Measurements from ENCODE around the gene TBRG4.
"Not testable (repeated sequence)": the region's sequence is repeated elsewhere in the genome, so short reads cannot be mapped to it uniquely, and the experiment has no call there.

Gene TBRG4

GRCh38 chr7:45114926-45115325 is 3.4 kb upstream of the TBRG4 start:
- no peak for DNase-seq

- not testable (repeated sequence) for DNase-seq
These were observed 2.8 kb upstream of the TBRG4 start for GRCh38 chr7:45114257-45114656.

DNA sequence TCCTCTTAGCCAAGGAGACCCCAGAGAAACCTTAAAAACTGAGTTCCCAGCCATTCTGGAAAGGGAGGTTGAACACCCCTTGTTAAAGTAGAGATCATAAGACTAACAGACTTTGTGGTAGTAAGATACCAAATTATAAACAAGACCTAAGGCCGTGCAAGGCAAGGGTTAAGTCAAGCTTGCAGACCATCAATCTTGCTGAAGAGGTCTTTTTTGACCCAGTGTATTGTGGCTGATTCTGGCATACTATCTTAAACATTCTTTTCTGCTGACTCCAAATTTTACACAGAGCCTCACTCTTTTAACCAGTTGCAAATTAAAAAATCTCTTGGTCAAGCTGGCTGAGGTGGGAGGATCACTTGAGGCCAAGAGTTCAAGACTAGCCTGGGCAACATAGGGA is 1.2 kb upstream of the TBRG4 start:
- DNase-seq = no peak

GRCh38 chr7:45108863-45109262 is 2.6 kb downstream of the TBRG4 start:
- no peak for DNase-seq

DNA sequence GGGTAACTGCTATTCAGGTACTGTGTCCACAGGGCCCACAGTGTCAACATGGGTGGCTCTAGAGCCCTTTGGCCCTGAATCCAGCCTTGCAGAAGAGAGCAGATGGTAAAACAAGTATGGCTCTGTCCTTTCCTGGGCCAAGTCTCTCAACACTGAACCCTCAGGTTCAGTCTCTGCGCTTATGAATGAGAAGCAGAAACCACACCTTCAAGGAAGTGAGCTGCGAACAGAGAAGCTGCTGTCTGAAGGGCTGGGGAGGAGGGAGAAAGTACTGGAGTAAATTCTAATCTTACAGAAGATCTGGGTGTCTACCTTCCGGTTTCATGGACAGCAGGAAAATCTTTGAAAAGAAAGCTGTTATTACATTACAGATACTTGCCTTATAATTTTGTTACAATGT is 4.1 kb downstream of the TBRG4 start:
- no peak for DNase-seq

DNA sequence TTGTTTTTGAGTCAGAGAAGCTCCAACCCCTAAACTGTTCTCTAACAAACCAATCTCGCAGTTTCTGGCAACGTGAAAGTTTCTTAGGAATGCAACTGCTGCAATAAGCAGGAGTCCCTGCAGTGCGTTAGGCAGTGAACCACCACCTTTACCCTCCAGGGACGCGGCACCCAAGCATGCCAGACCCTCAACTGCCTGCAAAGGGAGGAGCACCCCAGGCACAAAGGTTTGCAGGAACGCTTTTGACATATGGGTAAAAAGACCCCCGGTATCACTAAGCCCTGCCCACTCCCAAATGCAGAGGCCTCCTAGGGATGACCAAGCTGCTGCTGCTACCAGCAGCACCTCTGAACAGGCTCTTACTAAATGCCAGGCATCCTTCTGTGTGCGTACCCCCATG is 4.7 kb downstream of the TBRG4 start:
- DNase-seq = no peak

- no peak for DNase-seq
These were observed 5.8 kb downstream of the TBRG4 start for GRCh38 chr7:45105588-45106188.

DNA sequence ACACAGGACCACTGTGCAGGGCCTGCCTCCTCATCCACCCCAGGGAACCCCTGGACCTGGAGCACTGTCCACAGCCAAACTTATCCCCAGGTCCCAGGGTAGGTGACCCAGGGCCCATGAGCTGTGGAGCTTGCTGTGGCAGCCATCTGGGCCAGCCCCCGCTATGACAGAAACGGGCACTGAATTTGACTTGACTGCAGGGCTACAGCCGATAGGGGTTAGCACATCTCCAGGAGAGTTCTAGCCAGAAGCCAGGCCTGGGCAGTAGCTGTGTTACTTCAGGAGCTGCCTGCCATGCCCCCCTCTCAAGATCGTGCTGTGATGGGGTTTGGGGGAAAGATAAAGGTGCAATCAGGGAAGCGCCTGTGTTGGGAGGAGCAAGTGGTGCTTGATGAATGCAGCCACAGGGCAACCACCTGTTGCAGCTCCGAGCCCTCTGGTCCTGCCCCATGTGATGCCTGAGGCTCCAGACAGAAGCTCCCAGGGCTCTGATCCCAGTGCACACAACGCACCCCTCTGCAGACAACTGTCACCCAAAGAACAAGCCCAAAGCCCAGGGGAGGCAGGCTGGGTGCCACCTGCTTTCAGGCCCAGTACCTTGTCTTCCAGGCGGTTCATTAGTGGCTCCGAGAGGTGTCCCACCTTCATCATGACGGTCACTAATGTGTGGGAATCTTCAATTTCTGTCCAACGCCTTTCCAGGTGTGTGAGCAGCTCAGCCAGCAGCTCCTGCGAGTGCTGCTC is 6.5 kb downstream of the TBRG4 start:
- DNase-seq = no peak

GRCh38 chr7:45103958-45104843 is 7.3 kb downstream of the TBRG4 start:
- DNase-seq = no peak

- no peak for DNase-seq
These were observed 8.4 kb downstream of the TBRG4 start for GRCh38 chr7:45102785-45103712.

- no peak for DNase-seq
These were observed 9.7 kb downstream of the TBRG4 start for GRCh38 chr7:45101748-45102147.

GRCh38 chr7:45100761-45101480 is 10.6 kb downstream of the TBRG4 start:
- no peak for DNase-seq

DNA sequence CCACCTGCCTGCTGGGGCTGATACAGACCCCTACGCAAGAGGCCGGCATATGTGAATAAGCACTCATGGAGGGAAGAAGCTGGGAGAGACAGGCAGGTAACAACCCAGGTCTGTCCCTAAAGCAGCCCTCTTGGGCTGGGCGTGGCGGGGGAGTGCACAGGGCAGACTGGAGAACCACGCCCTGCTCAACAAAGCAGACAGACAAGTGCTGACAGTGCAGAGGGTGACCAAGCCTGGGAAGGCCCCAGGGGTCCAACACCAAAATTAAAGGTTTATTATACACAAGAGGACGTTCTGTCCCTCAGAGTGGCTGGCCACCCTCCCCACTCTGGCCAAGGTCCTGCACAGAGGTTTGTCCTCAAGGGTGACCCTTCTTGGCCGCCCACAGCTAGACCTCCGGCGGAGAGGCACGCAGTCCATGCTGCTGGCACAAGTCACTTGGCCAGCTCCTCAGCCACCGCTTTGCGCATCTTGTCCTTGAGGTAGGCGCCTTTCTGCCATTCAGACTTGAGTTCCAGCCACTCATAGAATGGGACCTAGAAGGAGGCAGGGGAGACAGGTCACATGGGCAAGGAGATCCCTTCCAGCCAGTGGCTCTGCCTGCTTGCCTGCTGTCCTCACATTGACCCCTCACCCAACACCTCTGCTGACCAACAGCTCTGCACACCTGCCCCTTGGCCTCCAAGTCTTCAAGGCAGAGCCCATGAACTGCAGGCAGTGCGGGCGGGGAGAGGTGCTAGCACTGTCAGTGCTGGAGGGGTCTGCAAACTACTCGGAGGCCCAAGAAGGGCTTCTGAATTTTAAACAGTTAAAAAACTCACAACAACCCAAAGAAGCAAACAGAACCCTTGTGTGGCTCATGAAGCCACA is 11.4 kb downstream of the TBRG4 start:
- no peak for DNase-seq

DNA sequence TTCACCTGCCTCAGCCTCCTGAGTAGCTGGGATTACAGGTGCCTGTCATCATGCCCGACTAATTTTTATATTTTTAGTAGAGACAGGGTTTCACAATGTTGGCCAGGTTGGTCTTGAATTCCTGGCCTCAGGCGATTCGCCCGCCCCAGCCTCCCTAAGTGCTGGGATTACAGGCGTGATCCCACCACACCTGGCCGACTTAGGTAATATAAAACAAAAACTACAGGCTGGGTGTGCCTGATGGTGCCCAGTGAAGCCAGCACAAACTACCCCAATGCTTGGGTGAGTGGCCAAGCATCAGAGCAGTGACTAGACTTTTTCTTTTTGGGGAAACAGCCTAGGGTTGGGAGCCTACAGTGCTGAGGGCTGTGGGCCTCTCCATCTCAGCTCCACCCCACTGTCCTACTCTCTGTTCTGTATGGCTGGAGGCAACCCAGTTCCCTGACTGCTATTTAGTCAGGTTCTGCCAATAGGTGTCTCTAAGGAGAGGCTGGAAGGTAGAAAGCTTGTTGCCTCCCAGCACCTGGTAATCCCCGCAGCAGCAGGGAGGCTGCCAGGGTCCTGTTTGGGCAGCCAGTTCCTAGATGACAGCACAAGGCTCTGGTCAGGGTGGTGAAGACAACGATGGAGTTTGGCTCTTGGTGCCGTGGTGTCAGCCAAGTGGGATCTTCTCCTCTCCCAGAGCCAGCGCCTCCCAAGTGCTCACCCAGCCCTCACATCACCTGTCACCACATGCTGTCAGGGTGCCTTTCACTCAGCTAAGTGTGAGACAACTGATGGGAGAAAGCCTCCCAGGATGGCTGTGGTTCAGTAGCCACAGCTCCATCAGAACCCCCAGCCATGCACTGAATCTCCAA is 12.3 kb downstream of the TBRG4 start:
- no peak for DNase-seq

GRCh38 chr7:45092931-45093235 is 18.6 kb downstream of the TBRG4 start:
- DNase-seq = no peak

DNA sequence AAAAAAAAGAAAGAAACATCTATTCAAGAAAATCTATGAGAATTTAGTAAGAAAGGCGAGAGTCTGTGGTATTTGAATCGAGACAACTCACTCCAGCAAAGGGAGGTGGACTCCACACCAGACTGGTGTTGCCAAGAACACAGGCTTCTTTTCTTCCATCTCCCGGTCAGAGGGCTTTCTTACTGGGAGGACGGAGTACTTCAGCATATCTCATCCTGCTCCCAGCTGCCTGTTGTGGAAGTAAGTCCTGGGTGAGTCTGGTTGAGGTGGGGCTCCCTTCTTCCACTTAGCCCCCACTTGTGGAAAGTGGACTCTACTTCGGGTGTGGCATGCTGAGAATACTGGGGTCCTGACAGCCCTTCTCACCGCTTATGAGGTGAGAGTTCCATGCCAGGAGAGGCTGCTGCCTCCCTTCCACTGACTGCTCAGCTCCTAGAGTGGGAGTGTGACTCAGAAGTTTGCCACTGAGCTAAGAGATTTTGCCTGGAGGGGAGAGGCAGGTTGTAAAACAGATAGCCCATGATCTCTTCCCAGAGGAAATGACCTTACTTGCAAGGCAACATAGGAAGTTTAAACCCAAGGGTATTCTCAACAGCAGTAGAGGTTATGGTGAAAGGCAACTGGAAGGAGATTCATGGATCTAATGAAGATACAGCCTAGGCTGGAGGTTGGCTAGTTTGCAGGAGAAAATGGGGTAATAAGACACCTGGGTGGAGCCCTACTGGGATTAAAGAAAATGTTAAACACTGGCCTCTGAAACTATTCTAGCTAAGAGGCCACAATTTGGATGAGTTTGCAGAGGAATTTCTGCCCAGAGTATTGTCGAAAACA is 19.2 kb downstream of the TBRG4 start:
- no peak for DNase-seq

GRCh38 chr7:45089341-45089891 is 22.1 kb downstream of the TBRG4 start:
- peak; percentile 86 for DNase-seq

- DNase-seq = peak; percentile 77
These were observed 22.6 kb downstream of the TBRG4 start, which contains the start of gene NACAD for GRCh38 chr7:45088821-45089340. Gene NACAD, minus strand, starts transcription at chr7:45088969. Its CDS starts 75 bp downstream, at chr7:45088894.
